ENCODE results near the gene ITPR1. TPM values are rescaled to one million over a fixed set of nuclear protein-coding genes. Genes with fewer than 3 reads are reported as not detected.

The ITPR1 gene
- total RNA-seq, 1 donor from 2014 or later = 11.2 TPM

GRCh38 chr3:4633078-4634004 is 140.2 kb downstream of the ITPR1 start:
- no peak overlapping the region for H3K4me3 Mint-ChIP-seq (ENCODE audit: low read depth)
- H3K36me3 Mint-ChIP-seq (ENCODE audit: insufficient read depth) = no peaks in the 10 kb centered on the region
- TF ChIP-seq, protein P1, sequence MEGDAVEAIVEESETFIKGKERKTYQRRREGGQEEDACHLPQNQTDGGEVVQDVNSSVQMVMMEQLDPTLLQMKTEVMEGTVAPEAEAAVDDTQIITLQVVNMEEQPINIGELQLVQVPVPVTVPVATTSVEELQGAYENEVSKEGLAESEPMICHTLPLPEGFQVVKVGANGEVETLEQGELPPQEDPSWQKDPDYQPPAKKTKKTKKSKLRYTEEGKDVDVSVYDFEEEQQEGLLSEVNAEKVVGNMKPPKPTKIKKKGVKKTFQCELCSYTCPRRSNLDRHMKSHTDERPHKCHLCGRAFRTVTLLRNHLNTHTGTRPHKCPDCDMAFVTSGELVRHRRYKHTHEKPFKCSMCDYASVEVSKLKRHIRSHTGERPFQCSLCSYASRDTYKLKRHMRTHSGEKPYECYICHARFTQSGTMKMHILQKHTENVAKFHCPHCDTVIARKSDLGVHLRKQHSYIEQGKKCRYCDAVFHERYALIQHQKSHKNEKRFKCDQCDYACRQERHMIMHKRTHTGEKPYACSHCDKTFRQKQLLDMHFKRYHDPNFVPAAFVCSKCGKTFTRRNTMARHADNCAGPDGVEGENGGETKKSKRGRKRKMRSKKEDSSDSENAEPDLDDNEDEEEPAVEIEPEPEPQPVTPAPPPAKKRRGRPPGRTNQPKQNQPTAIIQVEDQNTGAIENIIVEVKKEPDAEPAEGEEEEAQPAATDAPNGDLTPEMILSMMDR (IDR thresholded peaks at IDR 0.05; ENCODE audit: unreplicated experiment) = peak; percentile 90
- no peak for DNase-seq (ENCODE audit: low spot score, unreplicated experiment)
- peaks cover 4% of the 10 kb centered on the region for H3K27me3 Mint-ChIP-seq
- H3K9me3 Mint-ChIP-seq (ENCODE audit: low read depth) = no peaks in the 10 kb centered on the region
- H3K27ac Mint-ChIP-seq = no peak overlapping the region
- H3K4me1 Mint-ChIP-seq (ENCODE audit: low read depth) = no peaks in the 10 kb centered on the region

DNA sequence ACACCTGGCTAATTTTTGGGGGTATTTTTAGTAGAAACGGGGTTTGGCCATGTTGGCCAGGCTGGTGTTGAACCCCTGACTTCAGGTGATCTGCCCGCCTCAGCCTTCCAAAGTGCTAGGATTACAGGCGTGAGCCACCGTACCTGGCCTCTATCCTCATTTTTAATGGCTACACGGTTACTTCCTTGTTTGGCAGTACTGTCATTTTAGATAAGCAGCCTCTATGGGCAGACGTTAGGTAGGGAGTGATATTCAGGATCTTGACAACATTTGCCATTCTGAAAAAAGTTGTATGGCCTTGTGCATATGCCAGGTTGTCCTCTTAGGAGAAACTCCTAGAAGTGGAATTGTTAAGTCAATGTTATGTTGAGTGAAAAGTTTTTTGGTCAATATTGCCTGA is 141.7 kb downstream of the ITPR1 start:
- Mint-ChIP-seq H3K27ac (no peak overlapping the region), H3K36me3 (ENCODE audit: insufficient read depth) (no peaks in the 10 kb centered on the region), H3K9me3 (ENCODE audit: low read depth) (no peaks in the 10 kb centered on the region), H3K4me1 (ENCODE audit: low read depth) (no peaks in the 10 kb centered on the region), H3K27me3 (peaks cover 4% of the 10 kb centered on the region), H3K4me3 (ENCODE audit: low read depth) (no peak overlapping the region)
- no peak for DNase-seq (ENCODE audit: low spot score, unreplicated experiment)
- TF ChIP-seq, protein P1 (IDR thresholded peaks at IDR 0.05; ENCODE audit: unreplicated experiment) = no peak

- Mint-ChIP-seq H3K9me3 (ENCODE audit: low read depth) (no peaks in the 10 kb centered on the region), H3K36me3 (ENCODE audit: insufficient read depth) (no peaks in the 10 kb centered on the region)
Observed at GRCh38 chr3:4637265-4637664, 144.1 kb downstream of the ITPR1 start.

GRCh38 chr3:4641863-4642563 is 148.9 kb downstream of the ITPR1 start:
- no peak overlapping the region for H3K4me3 Mint-ChIP-seq (ENCODE audit: low read depth)
- no peak overlapping the region for H3K27ac Mint-ChIP-seq
- no peak for DNase-seq (ENCODE audit: low spot score, unreplicated experiment)
- H3K36me3 Mint-ChIP-seq (ENCODE audit: insufficient read depth) = no peaks in the 10 kb centered on the region
- TF ChIP-seq, protein P1 (IDR thresholded peaks at IDR 0.05; ENCODE audit: unreplicated experiment) = no peak
- peaks cover 4% of the 10 kb centered on the region for H3K27me3 Mint-ChIP-seq
- H3K9me3 Mint-ChIP-seq (ENCODE audit: low read depth) = no peaks in the 10 kb centered on the region
- peaks cover 6% of the 10 kb centered on the region for H3K4me1 Mint-ChIP-seq (ENCODE audit: low read depth)

More at GRCh38 chr3:4637265-4637664, 144.1 kb downstream of the ITPR1 start:
- Mint-ChIP-seq H3K27me3 (peaks cover 4% of the 10 kb centered on the region), H3K27ac (no peak overlapping the region), H3K4me1 (ENCODE audit: low read depth) (no peaks in the 10 kb centered on the region), H3K4me3 (ENCODE audit: low read depth) (no peak overlapping the region)
- TF ChIP-seq, protein P1 (IDR thresholded peaks at IDR 0.05; ENCODE audit: unreplicated experiment) = no peak
- no peak for DNase-seq (ENCODE audit: low spot score, unreplicated experiment)

DNA sequence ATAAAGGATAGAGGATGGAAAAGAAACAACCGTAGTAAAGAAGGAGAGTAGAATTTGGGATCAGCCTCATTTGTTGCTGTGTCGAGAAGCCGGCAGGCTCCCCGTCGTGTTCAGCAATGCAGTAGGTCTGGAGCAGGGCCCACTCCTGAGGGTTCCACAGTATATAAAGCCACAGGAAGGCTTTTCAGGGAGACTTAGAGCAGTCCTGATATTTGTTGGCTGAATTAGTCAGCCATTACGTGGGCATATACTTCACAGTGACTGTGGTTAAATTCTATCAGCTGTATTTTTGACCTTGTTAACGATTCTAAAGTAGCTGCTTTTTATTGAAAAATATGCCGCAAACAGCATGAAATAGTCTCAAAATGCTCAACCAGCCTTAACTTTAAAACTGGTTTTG is 149.5 kb downstream of the ITPR1 start:
- TF ChIP-seq, protein P1 (IDR thresholded peaks at IDR 0.05; ENCODE audit: unreplicated experiment) = no peak
- Mint-ChIP-seq H3K9me3 (ENCODE audit: low read depth) (no peaks in the 10 kb centered on the region), H3K36me3 (ENCODE audit: insufficient read depth) (no peaks in the 10 kb centered on the region), H3K27me3 (no peaks in the 10 kb centered on the region), H3K4me3 (ENCODE audit: low read depth) (no peak overlapping the region), H3K4me1 (ENCODE audit: low read depth) (peaks cover 6% of the 10 kb centered on the region), H3K27ac (no peak overlapping the region)
- no peak for DNase-seq (ENCODE audit: low spot score, unreplicated experiment)
